Body of pancreas (tissue), 4 donors: Measurements from ENCODE around the gene CLPX. TPM values are rescaled to one million over a fixed set of nuclear protein-coding genes. Genes with fewer than 3 reads are reported as not detected.
"Not testable (repeated sequence)": the region's sequence is repeated elsewhere in the genome, so short reads cannot be mapped to it uniquely, and the experiment has no call there.

ENCODE experiments used
- ATAC-seq: fragments of 150-250 bp; one replicate; pipeline ENCODE4 v1.9.1; 2016
- DNase-seq, 4 donors: peaks; one replicate each; pipeline ENCODE4 v3.0.0-alpha.2; 2019
- H3K27ac ChIP-seq, 4 donors: fragments of 200-600 bp; sonication (generic); 1 replicate in 3 of 4; 2 replicates in 1 of 4; pipeline versions ENCODE4 v1.5.1 to v1.6.1; 2016 to 2019; ENCODE audit warnings: mild to moderate bottlenecking in 1 of 4, mixed read lengths in 1 of 4, moderate library complexity in 1 of 4
- H3K27me3 ChIP-seq, 2 donors: fragments of 200-600 bp; sonication (generic); one replicate each; pipeline ENCODE4 v1.6.0; 2016; ENCODE audit warnings: mild to moderate bottlenecking in 1 of 2
- H3K36me3 ChIP-seq, 2 donors: fragments of 200-600 bp; sonication (generic); replicated peaks in 1 of 2; 2 replicates each; pipeline ENCODE4 v1.5.1; 2016; ENCODE audit warnings: low read depth in 2 of 2; ENCODE audit not compliant: insufficient read depth in 1 of 2
- H3K4me1 ChIP-seq: fragments of 200-600 bp; sonication (generic); one replicate; pipeline ENCODE4 v1.6.0; 2016
- H3K4me3 ChIP-seq, 2 donors: fragments of 200-600 bp; sonication (generic); 1 replicate in 1 of 2; 2 replicates in 1 of 2; pipeline ENCODE4 v1.5.1; 2016 to 2019
- H3K9me3 ChIP-seq, 3 donors: fragments of 200-600 bp; sonication (generic); 1 replicate in 2 of 3; 2 replicates in 1 of 3; pipeline ENCODE4 v1.5.1; 2016
- POLR2A ChIP-seq, 3 donors: fragments of 450-650 bp; IDR thresholded peaks; one replicate each; pipeline ENCODE4 v1.6.1; 2016; ENCODE audit warnings: antibody characterized with exemption in 3 of 3, mild to moderate bottlenecking in 2 of 3
- WGBS, 2 donors: methylation state at CpG; one replicate each; pipeline ENCODE4 v1.1.5; 2017; 5-methylcytosine and 5-hydroxymethylcytosine counted together
- intact Hi-C: fragments of 100-400 bp; cut with DNase I; formaldehyde crosslinking; loops from one replicate; pipeline ENCODE4 v1.15.1; 2023
- total RNA-seq, 2 donors: library from RNA; depleted of rRNA; stranded (reverse); fragments of >200 nt; gene quantifications; one replicate each; pipeline ENCODE4 v1.1.0, GENCODE V29; 2016
- TF ChIP-seq, protein P1 (sequence below), 7 experiments: fragments of 450-650 bp in 4 of 7; fragments of 200-600 bp in 3 of 7; sonication (generic) in 3 of 7; IDR thresholded peaks; one replicate each; pipeline ENCODE4 v1.5.1; 2016 to 2019; ENCODE audit warnings: antibody characterized with exemption in 7 of 7

Gene CLPX
- total RNA-seq, 2 donors from 2014 or later, result 16.2 to 19.2 TPM

DNA sequence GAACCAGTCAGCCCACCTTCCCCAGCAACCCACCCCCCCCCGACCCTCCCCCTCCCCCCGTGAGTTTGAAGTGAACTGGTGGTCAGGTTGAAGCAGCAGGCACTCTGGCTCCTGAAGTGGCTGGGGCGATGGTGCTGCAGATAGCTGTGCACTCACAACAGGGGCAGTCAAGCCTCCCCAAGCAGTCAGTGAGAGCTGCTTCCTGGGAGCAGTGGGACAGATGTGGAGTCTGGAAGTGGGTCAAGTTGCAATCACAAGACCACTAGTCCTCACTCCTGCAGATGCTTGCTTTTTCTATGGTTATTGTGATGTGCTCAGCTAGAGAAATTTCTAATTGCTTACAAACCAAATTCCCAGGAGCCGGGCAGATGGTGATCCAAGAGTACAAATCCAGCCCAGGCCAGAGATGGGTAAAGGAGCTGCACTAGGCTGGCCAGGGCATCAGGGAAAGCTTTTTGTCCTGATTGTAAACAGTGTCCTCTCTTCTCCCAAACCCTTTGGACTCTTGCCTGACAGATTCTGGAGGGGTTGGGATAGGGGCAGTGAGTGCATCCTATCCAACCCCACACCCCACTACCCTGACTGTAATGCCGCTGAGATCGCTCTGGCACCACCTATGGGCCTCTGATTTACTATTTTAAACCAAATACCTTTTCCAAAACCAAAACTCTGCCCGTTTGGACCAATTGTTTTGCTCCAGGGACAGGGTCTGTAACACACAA is 9.8 kb upstream of the CLPX start:
- TF ChIP-seq, protein P1, sequence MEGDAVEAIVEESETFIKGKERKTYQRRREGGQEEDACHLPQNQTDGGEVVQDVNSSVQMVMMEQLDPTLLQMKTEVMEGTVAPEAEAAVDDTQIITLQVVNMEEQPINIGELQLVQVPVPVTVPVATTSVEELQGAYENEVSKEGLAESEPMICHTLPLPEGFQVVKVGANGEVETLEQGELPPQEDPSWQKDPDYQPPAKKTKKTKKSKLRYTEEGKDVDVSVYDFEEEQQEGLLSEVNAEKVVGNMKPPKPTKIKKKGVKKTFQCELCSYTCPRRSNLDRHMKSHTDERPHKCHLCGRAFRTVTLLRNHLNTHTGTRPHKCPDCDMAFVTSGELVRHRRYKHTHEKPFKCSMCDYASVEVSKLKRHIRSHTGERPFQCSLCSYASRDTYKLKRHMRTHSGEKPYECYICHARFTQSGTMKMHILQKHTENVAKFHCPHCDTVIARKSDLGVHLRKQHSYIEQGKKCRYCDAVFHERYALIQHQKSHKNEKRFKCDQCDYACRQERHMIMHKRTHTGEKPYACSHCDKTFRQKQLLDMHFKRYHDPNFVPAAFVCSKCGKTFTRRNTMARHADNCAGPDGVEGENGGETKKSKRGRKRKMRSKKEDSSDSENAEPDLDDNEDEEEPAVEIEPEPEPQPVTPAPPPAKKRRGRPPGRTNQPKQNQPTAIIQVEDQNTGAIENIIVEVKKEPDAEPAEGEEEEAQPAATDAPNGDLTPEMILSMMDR (IDR thresholded peaks at IDR 0.05), result no peak
- no peak for TF ChIP-seq POLR2A (IDR thresholded peaks at IDR 0.05)
- 50 to 59% methylated on average over 6 to 7 of the region's 7 CpGs for WGBS, 2 donors
- H3K4me1 ChIP-seq, result no peaks in the 10 kb centered on the region
- DNase-seq (peak in 1 of 4 donors; percentile 15), ATAC-seq (no peak)
- intact Hi-C loops, result no loop called here
- H3K4me3 ChIP-seq, result no peak overlapping the region
- no peaks in the 10 kb centered on the region for H3K36me3 ChIP-seq
- H3K9me3 ChIP-seq, result no peaks in the 10 kb centered on the region
- no peaks in the 10 kb centered on the region for H3K27me3 ChIP-seq
- H3K27ac ChIP-seq, result no peak overlapping the region

DNA sequence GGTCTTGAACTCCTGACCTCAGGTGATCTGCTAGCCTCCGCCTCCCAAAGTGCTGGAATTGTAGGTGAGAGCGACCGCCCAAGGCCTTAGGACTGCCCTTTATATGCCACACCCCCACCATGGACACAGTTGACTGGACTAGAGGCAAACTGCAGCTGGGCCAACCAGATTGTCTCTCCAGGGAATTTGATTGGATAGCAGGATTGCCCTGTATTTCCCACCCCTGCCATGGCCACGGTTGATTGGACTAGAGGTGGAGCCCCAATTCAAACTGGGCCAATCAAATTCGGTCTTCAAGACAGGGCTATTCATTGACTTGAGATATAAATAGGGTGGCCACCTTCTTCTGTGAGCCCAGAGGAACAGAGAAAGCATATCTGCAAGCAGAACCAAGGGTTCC is 6.9 kb upstream of the CLPX start:
- no peak for TF ChIP-seq POLR2A (IDR thresholded peaks at IDR 0.05)
- Histone ChIP-seq H3K36me3 (no peaks in the 10 kb centered on the region), H3K27me3 (no peaks in the 10 kb centered on the region), H3K4me3 (no peak overlapping the region), H3K4me1 (no peaks in the 10 kb centered on the region), H3K27ac (no peak overlapping the region), H3K9me3 (no peaks in the 10 kb centered on the region)
- no peak for DNase-seq
- ATAC-seq, result no peak
- intact Hi-C loops, result no loop called here
- 69 to 86% methylated on average over 2 to 5 of the region's 5 CpGs for WGBS, 2 donors

DNA sequence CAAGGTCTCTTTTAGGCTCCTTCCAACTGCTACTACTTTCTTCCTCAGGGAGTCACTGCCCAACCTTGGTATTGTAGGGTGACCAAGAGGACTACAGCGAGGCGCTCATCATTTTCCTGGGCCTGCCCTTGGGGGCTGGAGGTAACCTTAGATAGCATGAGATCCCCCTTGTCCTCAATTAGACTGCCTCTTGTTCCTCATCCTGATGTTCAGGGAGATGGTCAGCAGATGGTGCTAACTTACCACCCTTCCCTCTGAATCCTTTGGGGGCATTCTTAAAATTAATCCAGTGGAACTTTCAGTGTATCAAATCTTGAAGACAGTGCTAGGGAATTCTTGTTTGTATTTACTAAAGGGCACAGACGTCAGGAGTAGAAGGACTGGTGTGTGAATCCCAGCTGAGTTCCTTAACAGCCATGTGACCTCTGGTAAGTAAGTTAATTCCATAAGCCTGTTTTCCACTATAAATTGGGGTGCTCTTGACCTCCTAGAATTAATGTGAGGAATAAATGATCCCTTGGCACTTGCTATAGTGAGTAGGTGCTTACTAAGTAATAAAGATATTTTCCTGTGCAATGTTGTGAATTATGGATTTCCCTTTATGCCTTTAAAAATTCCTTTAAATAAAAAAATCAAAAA is 4.1 kb upstream of the CLPX start:
- H3K9me3 ChIP-seq, result no peaks in the 10 kb centered on the region
- 38 to 39% methylated on average over 3 of the region's 3 CpGs for WGBS, 2 donors
- no peaks in the 10 kb centered on the region for H3K36me3 ChIP-seq
- H3K27me3 ChIP-seq, result no peaks in the 10 kb centered on the region
- TF ChIP-seq POLR2A (IDR thresholded peaks at IDR 0.05), result no peak
- TF ChIP-seq, protein P1 (IDR thresholded peaks at IDR 0.05), result peak in 4 of 7 experiments; percentile 21 to 47 (median 38)
- ATAC-seq (no peak), DNase-seq (no peak)
- no peak overlapping the region for H3K27ac ChIP-seq
- no peak overlapping the region for H3K4me3 ChIP-seq
- peaks cover 5% of the 10 kb centered on the region for H3K4me1 ChIP-seq
- intact Hi-C loops, result no loop called here

DNA sequence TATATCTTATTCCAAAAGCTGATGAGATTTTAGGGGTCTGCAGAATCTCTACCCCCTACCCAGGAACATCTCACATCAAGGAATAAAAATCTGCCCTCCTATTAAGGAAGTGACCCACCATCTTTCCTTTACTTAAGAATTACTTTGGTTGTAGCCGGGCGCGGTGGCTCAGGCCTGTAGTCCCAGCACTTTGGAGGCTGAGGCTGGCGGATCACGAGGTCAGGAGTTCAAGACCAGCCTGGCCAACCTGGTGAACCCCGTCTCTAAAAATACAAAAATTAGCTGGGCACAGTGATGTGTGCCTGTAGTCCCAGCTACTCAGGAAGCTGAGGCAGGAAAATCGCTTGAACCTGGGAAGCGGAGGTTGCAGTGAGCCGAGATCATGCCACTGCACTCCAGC is 3.3 kb upstream of the CLPX start:
- H3K36me3 ChIP-seq, DNase-seq, intact Hi-C loops, H3K4me1 ChIP-seq, ATAC-seq, H3K27ac ChIP-seq, H3K9me3 ChIP-seq, H3K4me3 ChIP-seq, H3K27me3 ChIP-seq: not testable (repeated sequence)
- WGBS, 2 donors, result 81 to 83% methylated on average over 9 of the region's 9 CpGs

DNA sequence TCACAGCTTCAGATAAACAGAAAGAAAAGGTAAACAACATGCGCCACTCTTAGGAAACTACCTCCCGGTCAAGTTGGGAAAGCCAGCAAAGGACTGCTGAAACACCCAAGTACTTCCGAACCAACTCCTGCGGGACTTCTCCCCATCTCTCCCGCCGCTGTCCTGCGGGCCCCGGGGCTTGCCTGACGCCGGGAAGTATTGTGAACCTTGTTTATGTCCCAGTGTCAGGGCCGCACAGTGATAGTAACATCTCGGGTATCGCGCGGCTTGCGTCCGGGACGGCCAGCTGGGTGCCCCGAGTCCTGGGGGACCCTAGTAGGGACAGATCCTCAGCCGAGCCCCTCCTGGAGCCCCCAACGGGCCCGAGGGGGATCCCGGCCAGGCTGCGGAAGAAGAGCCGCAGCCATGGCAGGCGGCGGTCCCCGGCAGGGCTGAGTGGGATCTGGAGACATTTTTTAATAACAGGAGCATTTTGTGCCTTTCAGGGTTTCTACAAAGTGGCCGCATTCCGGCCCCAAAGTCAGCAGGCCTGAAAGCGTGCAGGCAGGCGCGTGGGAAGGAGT is 756 bp downstream of the CLPX start:
- H3K27ac ChIP-seq, result peak overlapping the region; percentile 91 to 99 (median 95)
- H3K4me1 ChIP-seq, result peaks cover 22% of the 10 kb centered on the region
- peak; percentile 57 to 72 (median 66) for DNase-seq
- no peaks in the 10 kb centered on the region for H3K36me3 ChIP-seq
- no peaks in the 10 kb centered on the region for H3K9me3 ChIP-seq
- TF ChIP-seq, protein P1 (IDR thresholded peaks at IDR 0.05), result no peak
- peak in 2 of 3 donors; percentile 62 to 67 for TF ChIP-seq POLR2A (IDR thresholded peaks at IDR 0.05)
- H3K4me3 ChIP-seq, result peak overlapping the region; percentile 93 to 97
- intact Hi-C loops, result no loop called here
- no peaks in the 10 kb centered on the region for H3K27me3 ChIP-seq
- whole genome bisulfite sequencing, 2 donors, result 0% methylated on average over 11 to 31 of the region's 33 CpGs
- ATAC-seq, result peak; percentile 25
